NCI-H69 (cell line): ENCODE measurements around the gene XYLT2.
A peak's percentile ranks its signal among the peaks of the same experiment; 100 is the strongest.

Experiments
- DNase-seq: peaks from one replicate; lab custom pipeline; 2025; lab: John Stamatoyannopoulos, UW

XYLT2 gene

DNA sequence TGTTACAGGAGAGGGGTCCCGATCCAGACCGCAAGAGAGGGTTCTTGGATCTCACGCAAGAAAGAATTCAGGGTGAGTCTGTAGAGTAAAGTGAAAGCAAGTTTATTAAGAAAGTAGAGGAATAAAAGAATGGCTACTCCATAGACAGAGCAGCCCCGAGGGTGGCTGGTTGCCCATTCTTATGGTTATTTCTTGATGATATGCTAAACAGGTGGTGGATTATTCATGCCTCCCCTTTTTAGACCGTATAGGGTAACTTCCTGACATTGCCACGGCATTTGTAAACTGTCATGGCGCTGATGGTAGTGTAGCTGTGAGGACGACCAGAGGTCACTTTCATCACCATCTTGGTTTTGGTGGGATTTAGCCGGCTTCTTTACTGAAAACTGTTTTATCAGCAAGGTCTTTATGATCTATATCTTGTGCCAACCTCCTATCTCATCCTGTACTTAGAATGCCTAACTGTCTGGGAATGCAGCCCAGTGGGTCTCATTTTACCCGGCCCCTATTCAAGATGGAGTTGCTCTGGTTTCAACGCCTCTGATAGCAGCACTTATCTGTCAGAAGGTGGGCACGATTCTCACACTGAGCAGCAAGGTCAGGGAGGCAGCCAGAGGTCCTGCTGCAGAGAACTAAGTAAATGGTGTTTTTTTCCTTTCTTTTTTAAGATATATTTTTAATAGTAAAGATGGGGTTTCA is 26.5 kb upstream of the XYLT2 start:
- DNase-seq, result no peak

DNA sequence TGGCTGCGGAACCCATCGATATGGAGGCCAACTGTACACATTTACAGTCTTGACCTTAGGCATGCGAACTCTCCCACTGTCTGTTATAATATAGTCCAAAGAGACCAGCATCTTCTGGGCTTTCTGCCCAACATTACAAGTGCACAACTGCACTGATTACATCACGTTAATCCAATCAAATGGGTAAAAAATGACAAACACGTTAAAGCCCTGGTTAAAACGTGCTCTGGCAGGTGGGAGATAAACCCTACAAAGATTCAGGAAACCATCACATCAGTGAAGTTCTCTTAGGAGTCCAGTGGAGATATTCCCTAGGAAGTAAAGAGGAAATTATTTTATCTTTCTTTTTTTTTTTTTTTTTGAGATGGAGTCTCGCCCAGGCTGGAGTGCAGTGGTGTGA is 23.7 kb upstream of the XYLT2 start:
- DNase-seq, result no peak

DNA sequence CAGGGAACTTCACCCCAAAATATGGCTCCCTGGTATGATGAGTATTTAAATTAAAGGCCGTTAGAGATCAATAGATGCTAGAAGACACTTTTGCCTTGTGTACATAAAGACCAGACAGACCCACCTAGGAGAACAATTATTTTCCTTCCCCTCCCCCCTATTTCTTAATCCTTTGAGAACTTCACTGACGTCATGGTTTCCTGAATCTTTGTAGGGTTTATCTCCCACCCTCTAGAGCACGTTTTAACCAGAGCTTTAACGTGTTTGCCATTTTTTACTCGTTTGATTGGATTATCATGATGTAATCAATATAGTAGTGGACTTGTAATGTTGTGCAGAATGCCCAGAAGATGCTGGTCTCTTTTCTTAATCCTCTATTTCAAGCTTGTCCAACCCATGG is 22.9 kb upstream of the XYLT2 start:
- no peak for DNase-seq

DNA sequence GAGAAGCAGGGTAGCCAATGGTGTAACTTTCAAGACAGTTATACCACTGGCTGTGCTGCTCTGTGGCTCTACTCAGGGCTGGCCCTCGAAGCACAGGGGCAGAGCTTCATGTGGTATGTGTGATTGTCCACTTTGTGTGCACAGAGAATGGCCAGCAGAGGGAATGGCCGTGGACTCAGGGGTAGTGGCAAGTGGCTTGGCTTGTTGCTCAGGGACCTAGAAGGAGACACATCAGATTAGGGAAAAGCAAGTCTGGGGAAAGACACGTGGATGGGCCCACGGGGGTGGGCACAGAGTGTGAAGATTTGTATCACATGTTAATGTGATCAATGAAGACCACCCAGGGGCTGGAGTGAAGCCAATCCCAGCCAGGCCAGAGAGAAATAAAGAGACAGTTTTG is 20.0 kb upstream of the XYLT2 start:
- no peak for DNase-seq

DNA sequence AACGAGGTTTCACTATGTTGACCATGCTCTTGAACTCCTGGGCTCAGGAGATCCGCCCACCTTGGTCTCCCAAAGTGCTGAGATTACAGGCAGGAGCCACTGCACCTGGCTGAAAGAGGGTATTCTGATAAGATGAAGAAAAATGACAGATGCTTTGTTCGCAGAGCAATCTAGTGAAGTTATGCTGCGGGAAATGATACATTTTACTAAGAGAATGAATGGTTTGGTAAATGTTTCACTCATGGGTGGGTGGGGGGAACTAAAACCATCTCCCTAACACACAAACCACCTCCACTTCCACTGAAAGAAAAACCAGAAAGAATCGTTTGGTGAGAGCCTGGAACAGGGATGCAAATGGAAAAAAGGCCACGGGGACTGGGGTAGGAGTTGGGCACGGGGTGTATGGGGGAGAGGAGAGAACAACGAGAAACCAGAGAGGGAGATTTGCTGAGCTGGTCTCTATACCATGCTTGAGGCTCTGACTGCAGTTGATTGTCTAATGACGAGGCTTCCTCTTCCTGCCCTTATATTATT is 19.0 kb upstream of the XYLT2 start:
- no peak for DNase-seq

DNA sequence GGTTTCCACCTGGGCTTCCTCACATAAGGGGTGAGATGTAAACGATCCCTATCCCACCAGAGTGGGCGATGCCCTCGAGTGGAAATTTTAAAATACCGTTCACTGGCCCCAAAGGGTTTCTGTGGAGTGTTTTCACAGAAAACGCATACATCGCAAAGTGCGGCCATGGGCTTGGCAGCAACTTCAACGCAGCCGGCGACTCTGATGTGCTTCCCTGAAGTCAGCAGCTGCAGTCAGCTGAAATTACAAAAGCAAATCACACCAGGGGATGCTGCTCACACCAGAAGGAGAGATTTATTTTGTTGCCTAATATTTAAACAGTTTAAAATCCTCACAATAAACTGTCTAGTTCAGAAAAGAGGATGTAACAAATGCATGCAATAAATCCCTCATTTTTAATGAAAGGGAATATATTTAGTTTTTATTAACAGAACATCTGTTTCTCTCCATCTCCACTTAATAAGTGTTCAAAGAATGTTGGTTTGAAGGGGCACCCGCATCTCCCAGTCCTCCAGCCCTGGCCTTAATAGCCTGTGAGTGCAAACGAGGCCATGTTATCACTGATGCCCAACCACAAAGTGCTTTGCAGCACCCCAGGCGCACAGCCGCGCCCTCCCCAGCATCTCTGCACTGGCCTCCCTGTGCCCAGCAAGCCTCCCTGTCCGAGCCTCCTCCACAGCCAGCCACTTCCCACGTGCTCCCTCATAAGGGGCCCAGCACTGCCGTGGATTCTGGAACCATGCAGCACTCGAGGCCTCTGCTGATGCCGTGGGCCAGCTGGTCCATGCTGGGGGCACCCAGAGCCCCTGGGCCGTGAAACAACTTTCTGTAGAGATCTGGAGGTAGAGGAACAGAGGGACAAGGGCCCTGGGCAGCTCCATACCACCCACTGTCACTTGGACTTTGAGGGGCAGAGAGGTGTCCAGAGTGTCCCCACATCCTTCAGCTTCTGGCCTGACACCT is 17.3 kb upstream of the XYLT2 start:
- DNase-seq, result peak; percentile 70

DNA sequence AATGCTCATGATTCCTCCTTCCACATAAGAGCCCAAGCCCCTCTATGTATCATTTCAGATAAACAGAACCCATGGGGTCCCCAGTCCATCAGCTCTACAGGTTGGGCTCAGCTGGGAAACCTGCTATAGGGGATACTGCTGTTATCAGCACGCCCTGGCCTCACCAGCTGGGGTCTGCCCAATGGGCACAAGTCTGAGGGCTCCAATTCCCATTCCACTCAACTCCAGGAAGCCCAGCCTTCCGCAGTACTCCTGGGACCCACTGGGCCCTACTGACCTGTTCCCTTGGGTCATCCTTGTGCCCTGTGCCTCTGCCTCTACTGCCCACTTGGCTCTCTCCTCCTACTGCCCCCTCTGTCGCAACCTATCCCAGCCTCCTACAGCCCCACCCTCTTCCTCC is 16.2 kb upstream of the XYLT2 start:
- no peak for DNase-seq

DNA sequence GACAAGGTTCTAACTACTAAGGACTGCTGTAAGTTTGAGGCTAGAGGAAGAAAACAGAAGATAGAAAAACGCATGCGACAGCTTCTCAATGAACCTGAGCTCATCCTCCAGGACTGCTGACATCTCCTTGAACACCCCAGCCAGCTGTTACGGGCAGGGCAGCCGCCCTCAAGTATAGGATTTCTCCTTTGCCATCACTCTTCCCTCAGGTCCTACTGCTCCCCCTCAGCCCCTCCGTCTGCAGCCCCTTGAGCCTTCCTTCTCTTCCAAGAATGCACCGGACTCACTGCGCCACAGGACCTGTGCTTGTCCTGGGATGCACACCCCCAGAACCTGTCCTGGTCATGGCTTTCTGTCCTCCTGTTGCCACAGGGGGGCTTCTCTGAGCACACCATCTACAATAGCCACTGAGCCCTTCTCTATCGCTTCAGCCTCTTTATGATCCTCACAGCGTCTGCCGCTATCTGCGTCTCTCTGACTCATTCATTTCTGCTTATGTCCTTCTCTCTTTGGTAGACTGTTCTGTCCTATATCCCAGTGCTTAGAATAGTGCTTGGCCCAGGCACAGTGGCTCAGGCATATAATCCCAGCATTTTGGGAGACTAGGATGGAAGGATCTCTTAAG is 15.7 kb upstream of the XYLT2 start:
- no peak for DNase-seq

DNA sequence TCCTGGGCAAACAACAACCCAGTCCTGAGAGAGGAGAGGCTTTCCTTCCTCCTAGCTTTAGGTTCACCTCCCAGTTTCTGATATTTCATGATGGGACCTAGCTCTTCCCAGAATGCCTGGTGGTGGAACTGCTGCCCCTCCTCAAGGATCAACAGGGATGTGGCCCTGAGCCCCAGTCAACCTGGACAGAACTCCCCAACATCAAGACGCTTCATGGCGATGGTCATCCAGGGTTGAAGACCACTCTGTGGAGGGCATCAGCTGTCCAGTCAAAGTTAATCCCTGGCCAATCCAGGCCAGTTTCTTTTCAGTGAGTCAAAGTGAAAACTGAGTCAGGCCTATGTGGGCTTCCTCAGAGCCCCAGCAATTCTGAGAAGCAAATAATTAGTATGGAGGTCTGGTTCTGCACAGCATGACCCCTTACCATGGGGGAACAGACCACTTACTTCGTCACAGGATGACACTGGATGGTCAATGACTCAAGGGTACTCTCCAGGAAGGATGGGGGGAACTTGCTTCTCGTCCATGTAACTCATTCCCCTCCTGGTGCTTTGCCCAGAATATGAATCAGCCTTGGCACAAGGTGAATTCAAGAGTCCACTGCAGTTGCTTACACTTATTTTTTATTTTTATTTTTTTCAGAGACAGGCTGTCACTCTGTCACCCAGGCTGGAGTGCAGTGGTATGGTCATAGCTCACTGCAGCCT is 14.7 kb upstream of the XYLT2 start:
- DNase-seq, result no peak

DNA sequence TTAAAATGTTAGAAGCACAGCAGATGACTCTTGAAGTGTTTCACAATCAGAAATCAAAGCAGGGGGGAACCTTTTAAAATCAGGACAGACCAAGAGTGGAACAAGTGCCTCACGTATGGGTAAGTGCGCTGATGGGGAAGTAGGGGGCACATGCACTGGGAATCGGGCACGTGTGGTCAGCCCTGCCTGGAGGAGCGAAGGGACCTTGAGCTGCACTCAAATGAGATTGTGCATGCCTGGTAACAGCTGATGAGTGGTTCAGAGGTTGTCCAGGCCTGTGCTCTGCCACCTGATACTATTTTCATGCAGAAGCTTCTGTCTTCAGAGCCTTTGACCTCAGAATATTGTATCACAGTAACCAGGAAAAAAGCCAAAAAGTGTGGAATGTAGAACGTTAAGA is 13.7 kb upstream of the XYLT2 start:
- DNase-seq, result no peak

DNA sequence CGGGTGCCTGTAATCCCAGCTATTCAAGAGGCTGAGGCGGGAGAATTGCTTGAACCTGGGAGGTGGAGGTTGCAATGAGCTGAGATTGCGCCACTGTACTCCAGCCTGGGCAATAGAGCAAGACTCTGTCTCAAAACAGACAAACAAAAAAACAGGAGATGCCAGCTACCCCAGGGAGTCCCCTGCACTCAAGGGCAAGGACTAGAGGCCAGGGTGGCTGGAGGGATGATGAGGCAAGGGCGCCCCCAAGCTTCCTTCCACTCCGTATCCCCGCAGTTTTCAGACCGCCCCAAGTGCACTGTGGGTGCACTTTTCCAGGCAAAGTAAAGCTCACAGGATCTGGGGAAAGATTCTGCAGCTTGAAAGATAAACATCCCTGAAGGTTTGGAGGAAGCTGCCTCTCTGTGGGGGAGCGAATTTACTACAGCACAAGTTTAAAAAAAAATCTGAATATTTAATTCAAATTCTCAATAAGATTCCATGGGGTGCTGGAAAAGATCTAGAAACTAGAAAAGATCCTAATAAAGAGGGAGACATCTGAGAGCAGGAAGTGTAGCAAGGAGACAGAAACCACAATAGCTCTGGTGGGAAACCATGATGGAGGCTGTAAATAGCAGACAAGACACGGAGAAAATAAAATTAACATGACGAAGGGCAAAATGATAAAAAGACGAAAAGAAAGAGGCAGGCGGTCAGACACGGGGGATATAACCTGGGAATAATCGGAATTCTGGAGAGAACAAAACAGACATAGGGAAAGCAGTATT is 12.5 kb upstream of the XYLT2 start:
- DNase-seq, result peak; percentile 39

DNA sequence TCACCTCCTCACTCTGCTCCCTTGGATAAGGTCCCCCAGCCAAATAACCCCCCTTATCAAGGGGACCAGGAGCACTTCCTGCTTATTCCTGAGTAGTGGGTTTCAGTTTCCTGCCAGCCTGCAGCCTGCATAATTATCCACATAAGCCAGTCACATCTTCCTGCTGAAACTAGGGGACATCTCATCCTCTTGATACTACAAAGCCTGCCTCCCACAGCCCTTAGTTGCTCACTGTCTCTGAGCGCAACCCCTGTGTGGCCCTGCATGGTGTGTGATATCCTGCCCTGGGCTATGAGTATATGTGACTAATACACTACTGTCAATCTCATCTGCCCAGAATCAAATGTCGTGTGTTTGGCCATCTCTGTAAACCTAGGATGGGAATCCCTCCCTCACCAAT is 8.0 kb upstream of the XYLT2 start:
- no peak for DNase-seq

DNA sequence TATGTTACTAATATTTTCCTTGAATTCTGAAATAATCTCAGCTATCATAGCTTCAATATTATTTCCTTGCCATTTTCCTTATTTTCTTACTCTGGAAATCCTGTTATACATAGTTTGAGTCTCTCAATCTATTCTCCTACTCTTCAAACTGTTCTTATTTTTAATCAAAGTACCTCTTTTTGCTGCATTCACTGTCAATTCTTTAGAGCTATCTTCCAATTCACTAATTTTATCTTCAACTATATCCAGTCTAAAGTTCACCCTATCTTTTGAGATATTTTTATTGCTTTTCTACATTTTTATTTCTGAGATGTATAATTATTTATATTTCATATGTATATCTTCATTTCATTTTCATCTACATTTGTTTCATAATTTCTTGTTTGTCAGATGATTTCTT is 7.3 kb upstream of the XYLT2 start:
- no peak for DNase-seq

DNA sequence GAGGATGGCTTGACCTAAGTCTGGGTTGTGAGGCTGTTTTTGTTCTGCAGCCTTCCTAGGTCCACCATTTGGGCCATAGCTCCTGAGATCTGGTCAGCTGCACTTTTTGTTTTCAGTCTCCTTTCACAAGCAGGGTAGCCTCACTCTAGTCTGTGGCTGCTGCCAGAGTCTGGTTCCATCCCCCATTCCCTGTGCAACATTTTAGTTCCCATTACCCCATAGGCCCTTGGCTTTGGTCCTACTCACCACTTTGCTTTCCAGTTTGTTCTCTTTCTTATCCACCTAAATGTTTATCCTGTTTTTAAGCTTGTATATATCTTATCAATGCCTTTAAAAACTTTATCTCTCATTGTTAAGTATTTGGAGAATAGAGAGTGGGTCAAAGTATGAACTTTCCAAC is 6.5 kb upstream of the XYLT2 start:
- DNase-seq, result no peak

DNA sequence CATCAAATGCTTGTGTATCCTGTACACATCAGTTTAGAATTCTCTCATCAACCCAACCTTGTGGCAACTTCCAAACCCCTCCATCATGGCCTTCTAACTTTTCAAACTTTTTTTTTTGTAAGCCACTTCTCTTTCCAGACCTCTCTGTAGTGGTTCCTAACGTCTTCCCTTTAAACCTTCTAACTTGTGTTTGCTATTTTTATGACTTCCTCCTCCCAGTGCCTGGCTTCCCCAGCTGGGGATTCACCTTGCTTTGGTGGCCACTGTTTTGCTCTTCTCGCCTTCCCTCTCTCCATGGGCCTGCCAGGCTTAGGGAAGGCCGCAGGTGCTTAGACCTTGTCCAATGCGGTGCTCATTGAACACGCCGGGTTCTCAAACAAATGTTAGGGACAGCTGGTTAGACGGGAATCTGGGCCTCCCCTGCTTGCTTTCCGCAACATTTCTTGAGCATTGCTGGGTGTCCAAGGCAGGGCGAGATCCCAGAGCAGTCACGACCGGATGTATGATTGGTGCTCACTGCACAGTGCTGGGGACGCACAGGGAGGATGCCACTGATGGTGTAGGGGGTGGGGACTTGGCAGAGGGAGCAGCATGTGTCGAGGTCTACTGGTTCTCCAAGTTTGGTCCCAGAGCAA is 1.1 kb upstream of the XYLT2 start:
- no peak for DNase-seq

DNA sequence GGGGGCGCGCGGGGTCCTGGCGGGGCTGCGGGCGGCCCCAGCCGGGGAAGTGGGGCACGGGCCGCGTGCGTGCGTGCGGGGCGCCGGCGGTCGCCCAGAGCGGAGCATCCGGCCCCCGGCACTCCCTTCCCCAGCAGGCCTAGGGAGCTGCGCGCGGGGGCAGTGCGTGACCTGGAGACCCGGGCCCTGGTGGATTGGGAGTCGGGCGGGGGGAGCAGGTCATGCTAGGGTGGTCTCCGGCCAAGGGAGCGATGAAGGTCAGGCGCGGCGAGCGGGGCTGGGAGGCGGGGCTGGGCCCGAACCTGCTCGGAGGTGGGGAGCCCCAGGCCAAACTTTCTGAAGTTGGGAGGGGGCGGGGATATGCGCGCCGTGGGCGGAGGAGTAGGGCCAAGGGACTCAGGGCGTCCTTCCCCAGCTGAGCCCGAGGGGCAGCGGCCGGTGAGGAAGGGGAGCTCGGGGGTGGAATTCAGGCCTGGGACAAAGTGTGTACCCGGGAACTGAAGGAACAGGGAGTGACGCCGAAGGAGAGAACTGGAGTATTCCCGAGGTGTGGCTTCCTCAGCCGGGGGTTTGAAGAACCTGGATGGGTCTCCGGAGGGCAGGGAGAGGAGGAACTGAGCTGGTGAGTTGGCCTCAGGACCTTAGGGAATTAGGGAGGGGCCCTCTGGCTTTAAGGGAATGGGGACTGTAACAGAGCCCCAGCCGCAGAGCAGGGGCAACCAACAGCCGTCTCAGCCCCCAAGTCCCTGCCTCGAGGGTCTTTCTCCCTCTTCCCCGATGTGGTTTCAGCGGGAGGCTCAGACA is 589 bp downstream of the XYLT2 start:
- DNase-seq, result peak; percentile 57

DNA sequence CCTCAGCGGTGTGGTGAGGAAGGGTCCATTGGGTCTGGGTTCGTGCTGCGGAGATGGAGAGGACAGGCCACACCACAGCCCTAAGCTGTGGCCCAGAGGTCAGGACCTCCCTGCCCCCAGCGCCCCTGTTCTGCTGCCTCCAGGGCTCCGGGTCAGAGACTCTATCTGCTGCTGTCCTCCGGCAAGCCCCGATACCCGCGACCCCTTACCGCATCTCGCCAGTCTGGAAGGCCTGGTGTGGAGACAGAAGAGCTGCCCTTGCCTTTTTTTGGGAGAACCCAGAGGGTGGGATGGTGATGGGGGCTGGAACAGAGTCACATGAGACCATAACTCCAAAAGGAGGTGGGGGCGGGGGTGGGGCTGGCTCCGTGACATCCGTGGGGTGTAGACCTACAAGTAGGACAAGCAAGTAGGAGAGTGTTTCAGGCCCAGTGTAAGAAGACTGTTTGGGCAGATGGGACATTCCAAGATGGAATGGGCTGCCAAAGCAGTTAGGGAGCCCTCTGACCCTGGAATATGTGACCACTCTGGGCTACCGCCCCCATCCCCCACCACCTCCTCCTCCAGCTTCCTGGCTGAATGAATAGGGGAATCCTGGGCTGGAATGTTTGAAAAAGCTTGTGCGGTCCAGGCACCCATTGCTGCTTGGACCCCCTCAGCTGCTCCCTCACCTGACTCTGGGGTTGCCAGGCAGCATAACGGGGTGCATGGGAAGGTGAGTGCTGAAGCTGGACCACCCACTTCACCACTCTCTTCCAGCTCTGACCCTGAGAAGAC is 1.4 kb downstream of the XYLT2 start:
- no peak for DNase-seq

DNA sequence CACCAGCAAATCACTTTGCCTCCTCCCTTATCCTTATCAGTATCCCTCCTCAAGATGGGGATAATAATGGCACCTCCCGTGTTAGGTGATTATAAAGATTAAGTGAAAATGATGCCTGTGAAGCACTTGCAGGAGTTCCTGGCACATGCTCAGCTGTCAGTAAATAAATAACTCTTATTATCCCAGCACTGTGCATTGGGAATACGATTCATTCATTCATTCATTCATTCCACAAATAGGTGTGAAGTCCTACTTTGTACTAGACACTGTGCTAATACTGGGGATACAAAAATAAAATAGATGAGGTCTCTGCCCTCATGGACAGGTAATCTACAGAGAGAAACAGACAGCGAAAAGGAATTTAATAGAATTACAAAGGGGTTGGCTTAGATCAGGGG is 2.0 kb downstream of the XYLT2 start:
- no peak for DNase-seq
